DOHH2 (cell line): Measurements from ENCODE around the gene ABHD16B.

Experiments used
- EZH2phosphoT487 ChIP-seq: fragments of 200-600 bp; sonication (generic); IDR thresholded peaks from 2 replicates; pipeline ENCODE4 v1.6.1; 2017; ENCODE audit warnings: borderline replicate concordance, mild to moderate bottlenecking, antibody characterized with exemption, low read length, moderate library complexity, mixed read lengths
- TF ChIP-seq, protein P1 (sequence below): fragments of 200-600 bp; sonication (generic); IDR thresholded peaks from one replicate; pipeline ENCODE4 v1.5.1; 2014; ENCODE audit warnings: antibody characterized with exemption, mild to moderate bottlenecking, low read depth, low read length; ENCODE audit not compliant: poor library complexity, severe bottlenecking

- TF ChIP-seq, protein P1, sequence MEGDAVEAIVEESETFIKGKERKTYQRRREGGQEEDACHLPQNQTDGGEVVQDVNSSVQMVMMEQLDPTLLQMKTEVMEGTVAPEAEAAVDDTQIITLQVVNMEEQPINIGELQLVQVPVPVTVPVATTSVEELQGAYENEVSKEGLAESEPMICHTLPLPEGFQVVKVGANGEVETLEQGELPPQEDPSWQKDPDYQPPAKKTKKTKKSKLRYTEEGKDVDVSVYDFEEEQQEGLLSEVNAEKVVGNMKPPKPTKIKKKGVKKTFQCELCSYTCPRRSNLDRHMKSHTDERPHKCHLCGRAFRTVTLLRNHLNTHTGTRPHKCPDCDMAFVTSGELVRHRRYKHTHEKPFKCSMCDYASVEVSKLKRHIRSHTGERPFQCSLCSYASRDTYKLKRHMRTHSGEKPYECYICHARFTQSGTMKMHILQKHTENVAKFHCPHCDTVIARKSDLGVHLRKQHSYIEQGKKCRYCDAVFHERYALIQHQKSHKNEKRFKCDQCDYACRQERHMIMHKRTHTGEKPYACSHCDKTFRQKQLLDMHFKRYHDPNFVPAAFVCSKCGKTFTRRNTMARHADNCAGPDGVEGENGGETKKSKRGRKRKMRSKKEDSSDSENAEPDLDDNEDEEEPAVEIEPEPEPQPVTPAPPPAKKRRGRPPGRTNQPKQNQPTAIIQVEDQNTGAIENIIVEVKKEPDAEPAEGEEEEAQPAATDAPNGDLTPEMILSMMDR: no peak
- TF ChIP-seq EZH2phosphoT487: no peak
Observed at GRCh38 chr20:63856098-63856511, 5.2 kb upstream of the ABHD16B start.
